ENCODE results near the gene METTL2A.
A peak's percentile ranks its signal among the peaks of the same experiment; 100 is the strongest.
"Not testable (repeated sequence)": the region's sequence is repeated elsewhere in the genome, so short reads cannot be mapped to it uniquely, and the experiment has no call there.

Gene METTL2A

DNA sequence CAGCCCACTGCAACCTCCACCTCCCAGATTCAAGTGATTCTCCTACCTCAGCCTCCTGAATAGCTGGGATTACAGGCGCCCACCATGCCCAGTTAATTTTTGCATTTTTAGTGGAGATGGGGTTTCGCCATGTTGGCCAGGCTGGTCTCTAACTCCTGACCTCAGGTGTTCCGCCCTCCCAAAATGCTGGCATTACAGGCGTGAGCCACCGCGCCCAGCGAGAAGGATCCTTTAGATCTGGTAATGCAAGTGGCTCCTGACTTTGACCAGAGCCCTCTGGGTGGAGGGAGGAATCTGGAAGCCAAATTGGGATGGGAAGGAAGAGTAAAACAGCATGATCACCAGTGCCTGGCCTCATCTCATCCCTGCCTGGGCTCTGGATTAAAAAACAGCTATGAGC, 41.6 kb downstream of the METTL2A start:
- CTCF ChIA-PET, POLR2A ChIA-PET: not testable (repeated sequence)

DNA sequence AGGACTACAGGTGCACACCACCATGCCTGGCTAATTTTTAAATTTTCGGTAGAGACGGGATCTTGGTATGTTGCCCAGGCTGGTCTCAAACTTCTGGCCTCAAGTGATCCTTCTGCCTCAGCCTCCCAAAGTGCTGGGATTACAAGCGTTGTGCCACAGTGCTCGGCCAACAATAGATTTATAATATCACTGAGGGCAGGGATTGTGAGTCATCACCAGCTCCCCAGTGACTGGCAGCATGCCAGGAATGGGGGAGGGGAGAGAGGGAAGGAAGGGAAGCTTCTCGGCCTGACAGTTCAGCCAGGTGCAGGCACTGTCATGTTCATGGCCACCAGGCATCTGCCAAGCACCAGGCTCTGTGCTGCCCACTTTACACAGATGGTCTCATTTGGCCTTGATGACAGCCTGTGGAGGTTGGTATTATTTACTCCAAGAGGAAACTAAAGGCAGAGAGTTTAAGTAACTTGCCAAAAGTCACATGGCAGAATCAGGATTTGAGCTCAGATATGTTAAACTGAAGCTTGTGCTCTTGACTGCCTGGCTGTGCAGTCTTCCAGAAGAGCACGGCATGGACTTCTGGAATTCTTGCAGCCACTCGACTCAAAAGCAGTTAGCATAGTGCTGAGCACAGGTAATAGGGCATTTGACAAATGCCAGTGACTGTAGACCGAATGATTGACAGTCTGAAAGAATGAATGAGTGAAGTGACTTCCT, 47.1 kb downstream of the METTL2A start:
- CTCF ChIA-PET, POLR2A ChIA-PET: not testable (repeated sequence)
- peak; percentile 15 for DNase-seq (ENCODE audit: extremely low spot score)

More for the DNA sequence above, 41.6 kb downstream of the METTL2A start:
- DNase-seq (ENCODE audit: extremely low spot score), result not testable (repeated sequence)

DNA sequence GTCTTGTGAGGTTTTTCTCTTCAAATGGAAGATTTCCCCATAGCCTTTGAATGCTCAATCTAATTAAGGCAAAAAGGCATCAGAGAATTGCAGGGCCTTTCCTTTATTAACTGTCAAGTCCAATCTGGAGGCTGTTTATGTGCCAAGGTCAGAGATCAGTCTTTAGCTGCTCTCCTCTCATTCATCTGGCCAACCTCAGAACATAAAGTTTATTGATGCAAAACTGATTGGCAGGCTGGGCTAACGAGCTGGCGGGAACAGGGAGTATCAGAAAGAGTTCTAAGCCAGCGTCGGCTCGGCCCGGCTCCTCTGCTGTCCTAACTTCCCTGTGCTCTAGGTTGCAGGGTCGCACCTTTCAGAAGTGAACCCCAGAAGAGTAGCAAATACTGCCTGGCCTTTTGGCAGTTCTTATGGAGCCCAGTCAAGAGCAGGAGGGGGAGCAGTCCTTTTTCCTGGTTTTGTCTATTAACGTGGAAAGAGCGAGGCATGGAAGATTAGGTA, 47.7 kb downstream of the METTL2A start:
- POLR2A ChIA-PET; DNase-seq (ENCODE audit: extremely low spot score); CTCF ChIA-PET: not testable (repeated sequence)
- TF ChIP-seq, protein P1, sequence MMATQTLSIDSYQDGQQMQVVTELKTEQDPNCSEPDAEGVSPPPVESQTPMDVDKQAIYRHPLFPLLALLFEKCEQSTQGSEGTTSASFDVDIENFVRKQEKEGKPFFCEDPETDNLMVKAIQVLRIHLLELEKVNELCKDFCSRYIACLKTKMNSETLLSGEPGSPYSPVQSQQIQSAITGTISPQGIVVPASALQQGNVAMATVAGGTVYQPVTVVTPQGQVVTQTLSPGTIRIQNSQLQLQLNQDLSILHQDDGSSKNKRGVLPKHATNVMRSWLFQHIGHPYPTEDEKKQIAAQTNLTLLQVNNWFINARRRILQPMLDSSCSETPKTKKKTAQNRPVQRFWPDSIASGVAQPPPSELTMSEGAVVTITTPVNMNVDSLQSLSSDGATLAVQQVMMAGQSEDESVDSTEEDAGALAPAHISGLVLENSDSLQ (IDR thresholded peaks at IDR 0.05), result peak; percentile 45; the same call in 1 of the 2 replicates

DNA sequence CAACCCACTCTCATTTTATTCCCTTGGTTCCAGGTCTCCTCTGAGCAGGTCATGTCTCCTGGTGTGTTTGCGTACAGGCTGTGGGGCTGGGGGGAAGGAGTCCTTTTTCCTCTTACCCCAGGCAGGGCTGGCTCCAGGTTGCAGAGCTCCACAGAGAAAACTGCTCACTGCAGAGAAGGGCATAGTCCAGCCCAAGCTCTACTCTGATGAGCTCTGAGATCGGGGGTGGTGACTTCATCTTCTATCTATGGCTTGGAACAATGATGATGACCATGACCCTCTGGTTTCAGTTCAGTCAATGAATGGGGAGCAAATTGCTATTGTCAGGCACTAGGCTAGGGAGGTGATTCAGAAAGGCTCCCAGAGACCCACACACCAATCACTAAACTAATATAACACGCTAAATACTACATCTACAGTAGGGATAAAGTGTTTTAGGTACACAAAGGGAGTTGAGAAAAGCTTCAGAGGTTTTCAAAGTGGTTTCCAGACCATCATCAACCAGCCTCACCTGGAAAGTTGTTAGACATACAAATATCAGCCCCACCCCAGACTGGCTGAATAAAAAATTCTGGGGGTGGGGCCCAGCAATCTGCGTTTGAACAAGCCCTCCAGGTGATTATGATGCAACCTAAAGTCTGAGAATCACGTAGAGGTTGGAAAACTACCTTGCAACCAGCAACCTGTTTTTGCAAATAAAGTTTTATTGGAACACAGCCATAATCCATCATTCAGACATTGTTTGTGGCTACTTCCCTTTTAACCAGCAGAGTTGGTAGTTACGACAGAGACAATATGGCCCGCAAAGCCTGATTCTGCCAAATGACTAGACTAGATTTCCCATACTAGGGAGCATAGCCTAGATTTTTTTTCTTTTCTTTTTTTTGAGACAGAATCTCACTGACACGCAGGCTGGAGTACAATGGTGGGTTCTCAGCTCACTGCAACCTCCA, 49.6 kb downstream of the METTL2A start:
- POLR2A ChIA-PET; CTCF ChIA-PET; DNase-seq (ENCODE audit: extremely low spot score): not testable (repeated sequence)

DNA sequence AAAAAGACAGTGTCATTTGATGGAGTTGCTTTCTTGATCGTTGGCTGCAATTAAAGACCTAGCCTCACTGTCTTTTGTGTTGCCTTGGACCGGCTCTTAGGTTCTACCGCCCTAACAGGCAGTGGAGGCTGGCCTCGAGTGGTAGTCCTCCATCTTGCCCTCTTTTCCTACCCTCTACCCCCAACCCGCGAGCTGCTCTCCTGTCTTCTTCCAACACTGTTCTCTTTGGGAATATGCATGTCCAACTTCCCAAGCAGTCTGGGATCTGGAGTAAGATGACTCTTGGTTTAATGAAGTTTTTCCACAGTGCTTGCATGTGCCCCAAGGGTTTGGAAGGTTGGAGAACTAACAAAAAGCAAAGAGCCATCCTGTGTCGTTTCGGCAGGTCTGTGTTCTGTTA, 53.4 kb downstream of the METTL2A start:
- DNase-seq (ENCODE audit: extremely low spot score); POLR2A ChIA-PET; CTCF ChIA-PET: not testable (repeated sequence)

DNA sequence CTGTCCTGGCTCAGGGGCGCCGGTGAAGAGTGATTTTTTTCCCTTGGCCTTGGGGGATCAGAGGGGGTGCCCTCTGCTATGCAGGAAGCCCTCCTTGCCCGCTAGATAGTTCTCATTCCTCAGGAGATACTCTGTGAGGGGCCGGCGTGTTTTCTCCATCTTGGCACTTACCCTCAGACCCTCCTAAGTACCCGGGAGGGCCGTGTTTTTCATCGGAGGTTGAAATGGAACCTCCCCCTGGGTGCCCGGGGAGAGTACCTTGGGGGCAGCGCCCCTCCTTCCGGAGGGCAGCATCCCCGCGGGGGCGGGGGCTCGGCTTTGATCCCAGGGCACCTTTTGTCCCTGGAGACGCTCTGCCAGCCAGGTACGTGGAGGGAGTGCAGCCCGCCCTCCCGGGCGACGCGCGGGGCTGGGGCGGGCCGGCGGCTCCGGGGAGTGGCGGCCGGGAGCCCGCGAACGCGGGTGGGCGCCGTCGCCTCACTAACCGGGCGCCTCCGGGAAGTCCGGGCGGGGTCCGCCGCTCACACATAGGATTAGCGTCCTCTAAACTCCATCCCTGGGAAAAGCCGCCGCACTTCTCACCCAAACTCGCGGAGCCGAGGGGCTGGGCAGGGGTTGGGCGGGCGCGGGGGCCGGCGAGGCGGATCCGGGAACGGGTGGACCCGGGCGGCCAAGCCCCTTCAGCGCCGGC, 54.2 kb downstream of the METTL2A start:
- CTCF ChIA-PET, POLR2A ChIA-PET: not testable (repeated sequence)
- peak; percentile 15 for DNase-seq (ENCODE audit: extremely low spot score)

DNA sequence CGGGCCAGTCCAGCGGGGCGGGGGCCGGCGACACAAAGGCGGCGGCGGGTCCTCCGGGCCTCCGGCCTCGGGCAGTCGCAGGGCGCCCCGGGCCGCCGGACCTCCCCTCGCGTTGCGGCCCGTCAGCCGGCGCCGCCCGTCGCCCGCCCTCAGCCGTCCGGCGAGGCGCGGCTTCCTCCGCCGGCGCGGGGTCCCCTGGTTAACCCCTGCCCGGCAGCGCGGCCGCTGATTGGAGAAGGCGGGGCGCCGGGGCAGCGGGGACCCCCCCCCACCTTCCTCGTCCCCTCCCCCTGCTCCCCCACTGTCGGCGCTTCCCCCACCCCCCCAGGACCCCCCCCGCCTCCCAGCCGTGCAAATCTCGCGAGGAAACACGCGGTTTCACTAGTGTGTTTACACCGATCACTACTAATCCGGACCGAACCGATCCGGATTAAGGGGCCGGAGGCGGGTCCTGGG, 54.8 kb downstream of the METTL2A start, which contains the start of gene TLK2:
Gene TLK2, plus strand, starts transcription at position 402 of the 456 bp plus-strand sequence. CDS start 2,301 bp downstream, outside the sequence.
- no peak for TF ChIP-seq CTBP1 (IDR thresholded peaks at IDR 0.05; ENCODE audit: borderline replicate concordance)
- no peak for TF ChIP-seq ELF4 (IDR thresholded peaks at IDR 0.05)
- TF ChIP-seq BHLHE40 (IDR thresholded peaks at IDR 0.05; ENCODE audit: borderline replicate concordance), result no peak
- TF ChIP-seq FOXA1 (IDR thresholded peaks at IDR 0.05), result no peak
- TF ChIP-seq HDGF (IDR thresholded peaks at IDR 0.05; ENCODE audit: borderline replicate concordance), result no peak
- TF ChIP-seq, protein P1 (IDR thresholded peaks at IDR 0.05), result no peak
- TF ChIP-seq LEF1 (IDR thresholded peaks at IDR 0.05; ENCODE audit: borderline replicate concordance), result no peak
- TF ChIP-seq ARNT (IDR thresholded peaks at IDR 0.05), result no peak
- no peak for TF ChIP-seq FOXM1 (IDR thresholded peaks at IDR 0.05; ENCODE audit: borderline replicate concordance)
- no peak for TF ChIP-seq SP1 (IDR thresholded peaks at IDR 0.05)
- TF ChIP-seq ZNF384 (IDR thresholded peaks at IDR 0.05), result no peak
- TF ChIP-seq NFRKB (IDR thresholded peaks at IDR 0.05), result no peak
- no peak for TF ChIP-seq L3MBTL2 (conservative IDR thresholded peaks at IDR 0.05)
- TF ChIP-seq SUZ12 (IDR thresholded peaks at IDR 0.05), result no peak
- no peak for TF ChIP-seq TARDBP (IDR thresholded peaks at IDR 0.05)
- TF ChIP-seq FOXK2 (IDR thresholded peaks at IDR 0.05), result no peak
- peak; percentile 81 for DNase-seq (ENCODE audit: extremely low spot score)
- CTCF ChIA-PET, result no interaction called here

DNA sequence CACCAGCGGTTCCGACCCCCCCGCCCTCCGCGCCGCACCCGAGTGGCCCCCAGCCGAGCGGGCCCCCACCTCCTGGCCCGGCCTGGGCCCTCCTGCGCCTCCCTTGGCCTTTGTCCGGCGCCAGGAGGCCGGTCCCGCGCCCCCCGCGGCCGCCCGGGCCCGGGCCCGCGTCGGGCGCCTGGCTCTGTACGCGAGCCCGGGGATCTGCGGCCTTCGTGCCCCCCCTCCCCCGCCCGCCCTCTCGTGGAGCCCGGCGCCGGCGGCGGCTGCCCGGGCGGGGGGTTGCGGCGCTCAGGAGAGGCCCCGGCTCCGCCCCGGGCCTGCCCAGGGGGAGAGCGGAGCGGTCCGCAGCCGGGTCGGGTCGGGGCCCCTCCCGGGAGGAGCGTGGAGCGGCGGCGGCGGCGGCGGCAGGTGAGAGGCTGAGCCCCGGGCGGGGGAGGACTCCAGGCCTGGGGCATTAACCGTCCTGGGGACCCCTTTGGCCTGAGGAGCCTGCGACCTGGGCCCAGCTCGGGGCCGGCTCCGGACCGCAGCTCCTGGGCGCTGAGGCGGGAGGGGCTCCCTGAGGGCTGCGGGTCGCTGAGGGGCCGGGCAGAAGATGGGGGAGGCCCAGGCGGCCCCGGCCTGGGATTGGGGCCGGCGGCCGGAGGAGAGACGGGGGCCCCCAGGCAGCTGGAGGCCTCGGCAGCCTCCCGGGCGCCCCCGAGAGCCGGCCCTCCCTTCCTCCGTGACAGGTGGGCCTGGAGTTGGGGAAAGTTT, 55.4 kb downstream of the METTL2A start:
- CTCF ChIA-PET; DNase-seq (ENCODE audit: extremely low spot score); POLR2A ChIA-PET: not testable (repeated sequence)

More for the DNA sequence above, 54.8 kb downstream of the METTL2A start, which contains the start of gene TLK2:
- POLR2A ChIA-PET, result no interaction called here

DNA sequence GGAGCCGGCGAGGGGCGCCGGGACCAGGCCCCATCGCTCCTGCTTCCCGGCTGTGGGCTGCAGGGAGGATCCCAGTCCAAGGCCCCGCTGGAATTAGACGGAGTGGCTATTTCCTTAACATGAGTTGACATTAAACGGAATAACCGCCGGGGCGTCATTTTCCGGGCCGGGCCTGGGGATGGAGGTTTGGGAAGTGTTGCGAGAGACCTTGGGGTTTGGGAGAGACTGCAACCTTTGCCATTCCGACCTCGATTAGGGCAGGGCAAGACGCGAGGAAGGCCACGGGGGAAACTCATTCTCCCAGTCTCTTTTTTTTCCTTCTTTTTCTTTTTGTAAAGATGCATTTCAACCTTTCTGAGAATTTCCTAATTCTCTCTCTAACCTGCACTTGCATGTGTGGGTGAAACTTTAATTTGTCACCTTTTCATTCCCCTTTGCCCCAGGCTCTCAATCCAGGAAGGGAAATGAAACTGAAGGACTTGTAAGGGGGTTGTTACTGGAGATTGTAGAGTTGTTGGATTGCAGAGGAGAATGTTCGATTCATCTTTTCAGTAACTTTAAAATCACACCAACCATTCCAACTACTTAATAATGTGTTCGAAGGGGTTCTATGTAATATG, 56.1 kb downstream of the METTL2A start:
- CTCF ChIA-PET; POLR2A ChIA-PET; DNase-seq (ENCODE audit: extremely low spot score): not testable (repeated sequence)

DNA sequence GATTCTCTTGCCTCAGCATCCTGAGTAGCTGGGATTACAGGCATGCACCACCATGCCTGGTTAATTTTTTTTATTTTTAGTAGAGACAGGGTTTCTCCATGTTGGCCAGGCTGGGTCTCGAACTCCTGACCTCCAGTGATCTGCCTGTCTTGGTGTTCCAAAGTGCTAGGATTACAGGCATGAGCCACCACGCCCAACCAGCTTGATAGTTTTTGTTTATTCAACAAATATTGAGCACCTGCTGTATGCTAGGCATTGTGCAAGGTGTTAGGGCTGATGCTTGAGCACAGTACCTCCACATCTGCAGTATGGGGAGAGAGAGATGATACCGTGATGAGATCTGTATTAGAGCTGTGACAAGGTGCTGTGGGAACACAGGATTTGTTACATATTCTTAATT, 58.9 kb downstream of the METTL2A start:
- DNase-seq (ENCODE audit: extremely low spot score); POLR2A ChIA-PET: not testable (repeated sequence)
- CTCF ChIA-PET, result interaction anchor here (0.6 kb wide), 1 partner anchor 151 kb away, joined by 3 read pairs; no protein-coding TSS in a partner anchor

DNA sequence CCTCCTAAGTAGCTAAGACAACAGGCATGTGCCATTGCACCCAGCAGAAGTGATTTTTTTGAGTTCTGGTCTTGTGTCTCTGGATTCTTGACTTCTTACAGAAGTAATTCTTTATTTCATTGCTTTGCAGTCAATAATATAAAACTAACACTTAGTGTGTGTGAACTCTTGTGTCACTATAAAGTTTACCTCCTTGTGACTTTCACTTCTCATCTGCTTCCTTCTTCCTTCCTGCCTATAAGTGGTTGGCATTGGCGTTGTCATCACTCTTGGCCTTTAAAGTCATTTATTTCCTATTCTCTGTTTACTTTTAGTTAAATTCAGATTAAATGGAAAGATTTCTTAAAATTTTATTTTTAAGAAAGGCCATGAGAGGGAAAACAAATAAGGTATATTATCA, 67.3 kb downstream of the METTL2A start:
- POLR2A ChIA-PET; DNase-seq (ENCODE audit: extremely low spot score); CTCF ChIA-PET: not testable (repeated sequence)

All from HEK293T (cell line).